ENCODE measurements around the gene ANAPC15.
A peak's percentile ranks its signal among the peaks of the same experiment; 100 is the strongest.

Gene ANAPC15

DNA sequence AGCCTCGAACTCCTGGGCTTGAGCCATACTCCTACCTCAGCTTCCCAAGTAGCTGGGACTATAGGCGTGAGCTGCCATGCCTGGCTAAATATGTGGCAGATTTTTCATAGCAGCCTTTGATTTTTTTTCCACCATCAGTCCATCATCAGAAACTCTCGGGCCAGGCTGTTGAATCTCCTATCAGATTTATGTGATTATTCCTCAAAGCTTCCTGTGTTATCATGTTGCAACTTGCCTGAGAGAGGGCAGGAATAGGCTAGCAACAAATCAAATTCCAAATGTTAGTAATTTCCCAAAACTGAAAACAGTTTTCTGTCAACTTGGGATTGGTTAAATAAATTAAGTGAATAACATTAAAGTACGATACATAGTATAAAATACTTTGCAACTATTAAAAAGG is 28.4 kb downstream of the ANAPC15 start:
- no peak for DNase-seq

DNA sequence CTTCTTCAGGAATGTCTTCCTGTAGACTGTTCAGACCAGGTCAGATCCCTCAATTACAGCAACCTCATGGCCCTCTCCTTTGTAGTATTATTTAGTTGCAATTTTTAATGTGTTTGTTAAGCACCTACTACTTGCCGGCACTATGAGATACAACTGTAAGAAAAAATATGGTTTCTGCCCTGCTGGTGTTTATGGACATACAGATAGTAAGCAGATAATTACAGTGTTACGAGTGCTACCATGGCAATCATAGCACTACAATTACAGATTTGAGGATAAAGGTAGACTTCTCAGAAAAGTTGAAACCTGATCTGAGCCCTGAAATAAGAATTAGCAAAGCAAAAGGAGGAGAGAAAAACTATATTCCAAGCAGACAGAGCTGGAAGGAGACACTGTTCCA is 29.1 kb downstream of the ANAPC15 start:
- DNase-seq = no peak

GRCh38 chr11:72081821-72082453 is 30.6 kb downstream of the ANAPC15 start:
- no peak for DNase-seq

GRCh38 chr11:72081184-72081644 is 31.3 kb downstream of the ANAPC15 start:
- no peak for DNase-seq

DNA sequence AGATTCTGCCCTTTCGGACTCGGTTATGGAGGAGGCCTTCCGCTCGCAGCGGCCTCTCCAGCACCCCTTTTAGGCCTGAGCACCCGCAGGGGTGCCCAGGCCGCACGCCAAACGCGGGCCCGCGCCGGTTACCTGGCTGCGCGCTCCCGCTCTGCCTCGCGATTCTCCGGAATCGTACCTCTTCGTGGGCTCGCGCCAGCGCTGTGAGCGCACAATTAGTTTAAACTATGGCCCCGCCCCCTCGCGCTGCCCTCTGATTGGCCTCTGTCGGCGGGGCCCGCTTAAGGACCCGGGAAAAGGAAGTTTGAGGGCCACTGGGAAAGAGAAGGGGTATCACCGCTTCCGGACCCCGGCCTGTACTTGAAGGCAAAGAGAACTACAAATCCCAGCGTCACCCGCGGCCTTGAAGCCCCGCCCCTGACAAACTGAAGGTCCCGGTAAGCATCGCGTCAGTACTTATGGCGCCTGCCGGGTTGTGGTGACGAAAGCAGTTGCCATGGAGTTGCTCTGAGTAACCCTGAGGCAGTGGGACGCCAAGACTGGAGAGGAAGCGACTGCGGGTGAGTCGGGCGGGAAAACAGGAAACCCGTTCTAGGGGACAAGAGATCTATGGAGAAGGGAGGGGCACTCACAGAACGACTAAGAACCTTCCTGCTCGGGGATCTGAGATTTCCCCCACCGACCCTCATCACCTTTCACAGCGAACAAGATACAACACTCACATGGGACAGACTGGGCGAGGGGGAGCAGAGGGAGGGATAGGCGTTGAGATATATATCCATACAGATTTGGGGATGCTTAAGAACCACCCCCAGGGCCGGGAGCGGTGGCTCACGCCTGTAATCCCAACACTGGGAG is 31.9 kb downstream of the ANAPC15 start, which contains the start of the genes LRRC51 and NUMA1:
TSS of gene LRRC51 (plus strand) at position 525 of the 858 bp plus-strand sequence. CDS start 8,234 bp downstream, outside the sequence.
TSS of gene NUMA1 (minus strand) at position 217 of the 858 bp plus-strand sequence. CDS start 44,599 bp downstream, outside the sequence.
- DNase-seq = peak; percentile 99

DNA sequence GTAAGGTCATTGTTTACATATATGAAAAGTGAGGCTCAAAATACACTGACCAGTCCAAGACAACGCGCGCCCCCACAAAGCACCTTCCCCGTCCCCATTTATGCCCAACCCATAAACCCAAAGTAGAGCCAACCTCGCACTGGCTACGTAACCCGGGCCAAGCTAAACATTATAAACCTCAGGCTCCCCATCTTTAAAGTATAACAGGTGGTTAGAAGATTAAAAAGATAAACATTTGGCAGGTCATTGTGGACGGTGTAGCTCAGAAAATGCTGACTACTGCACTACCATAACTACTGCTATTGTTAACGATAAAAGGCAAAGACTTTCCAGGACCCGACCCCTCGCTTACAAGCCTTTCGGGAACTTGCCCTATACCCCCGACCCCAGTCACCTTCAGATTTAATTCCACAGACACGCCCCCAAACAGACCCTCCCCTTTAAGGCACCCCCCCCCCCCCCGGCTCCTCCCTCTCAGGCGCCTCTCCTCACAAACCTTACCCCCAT is 32.6 kb downstream of the ANAPC15 start:
- DNase-seq = no peak

DNA sequence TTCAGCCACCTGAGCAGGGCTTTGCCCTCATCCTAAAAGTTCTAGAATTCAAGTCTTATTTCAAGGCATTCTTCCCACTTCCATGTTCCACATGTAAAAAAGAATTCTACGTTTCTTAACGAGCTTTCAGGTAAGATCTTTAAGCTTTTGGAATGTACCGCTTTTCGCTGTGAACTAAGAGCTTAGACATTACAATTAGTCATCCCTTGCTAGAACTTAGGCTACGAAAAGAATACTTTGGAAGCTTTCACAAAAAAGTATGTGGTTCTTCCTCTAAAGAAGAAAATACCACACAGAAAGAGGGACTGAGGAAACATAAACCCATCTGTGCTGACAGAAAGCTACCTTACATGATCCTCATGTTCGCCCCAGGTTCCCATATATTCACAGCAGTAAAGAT is 34.0 kb downstream of the ANAPC15 start:
- DNase-seq = no peak

- DNase-seq = no peak
Observed at GRCh38 chr11:72075756-72076155, 36.7 kb downstream of the ANAPC15 start.

DNA sequence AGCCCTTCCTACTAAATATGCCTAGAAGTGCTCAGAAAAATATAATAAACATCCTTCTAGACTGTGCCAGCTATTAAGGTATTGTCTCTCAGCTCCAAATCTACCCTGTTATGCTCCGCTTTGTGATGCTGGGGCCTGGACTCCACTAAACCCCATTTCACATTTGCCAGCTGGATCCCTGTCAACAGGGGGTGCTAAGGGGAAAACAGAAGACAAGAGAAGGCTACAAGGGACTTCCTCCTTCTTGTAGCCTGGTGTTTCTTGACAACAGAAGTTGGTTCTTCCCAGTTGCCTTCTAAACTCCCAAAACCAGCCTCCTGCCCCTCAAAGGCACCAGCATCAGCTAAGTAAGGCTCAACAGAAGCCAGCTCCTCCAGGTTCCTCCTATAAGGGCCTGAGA is 37.4 kb downstream of the ANAPC15 start:
- no peak for DNase-seq

DNA sequence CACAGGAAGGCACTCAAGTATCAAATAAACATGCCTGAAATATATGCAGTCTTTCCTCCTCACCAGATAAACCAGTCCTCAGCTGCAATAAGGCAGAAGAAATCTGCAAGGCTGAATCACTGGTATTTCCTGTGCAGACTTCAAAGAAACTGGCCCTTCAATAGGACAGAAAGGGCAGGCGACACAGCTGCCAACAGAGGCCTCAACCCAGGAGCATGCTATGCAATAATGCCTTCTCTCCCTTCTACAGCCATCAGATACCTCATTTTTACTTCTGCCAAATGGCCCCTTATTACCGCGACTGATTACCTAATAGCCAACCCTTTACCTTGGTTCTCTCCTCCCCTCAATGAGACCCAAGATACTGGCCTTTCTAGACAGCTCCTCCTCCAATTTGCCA is 40.1 kb downstream of the ANAPC15 start:
- no peak for DNase-seq

DNA sequence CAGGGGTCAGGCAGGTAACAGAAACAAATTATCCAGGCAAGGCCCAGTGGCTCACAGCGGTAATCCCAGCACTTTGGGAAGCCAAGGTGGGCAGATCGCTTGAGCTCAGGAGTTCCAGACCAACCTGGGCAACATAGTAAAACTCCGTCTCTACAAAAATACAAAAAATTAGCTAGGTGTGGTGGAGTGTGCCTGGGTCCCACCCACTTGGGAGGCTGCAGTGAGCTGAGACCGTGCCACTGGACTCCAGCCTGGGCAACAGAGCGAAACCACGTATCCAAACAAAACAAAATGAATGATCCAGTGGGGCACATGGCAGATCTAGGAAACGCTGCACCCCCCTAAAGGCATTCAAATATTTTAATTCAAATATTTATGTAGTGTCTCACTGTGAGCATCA is 42.0 kb downstream of the ANAPC15 start:
- no peak for DNase-seq

DNA sequence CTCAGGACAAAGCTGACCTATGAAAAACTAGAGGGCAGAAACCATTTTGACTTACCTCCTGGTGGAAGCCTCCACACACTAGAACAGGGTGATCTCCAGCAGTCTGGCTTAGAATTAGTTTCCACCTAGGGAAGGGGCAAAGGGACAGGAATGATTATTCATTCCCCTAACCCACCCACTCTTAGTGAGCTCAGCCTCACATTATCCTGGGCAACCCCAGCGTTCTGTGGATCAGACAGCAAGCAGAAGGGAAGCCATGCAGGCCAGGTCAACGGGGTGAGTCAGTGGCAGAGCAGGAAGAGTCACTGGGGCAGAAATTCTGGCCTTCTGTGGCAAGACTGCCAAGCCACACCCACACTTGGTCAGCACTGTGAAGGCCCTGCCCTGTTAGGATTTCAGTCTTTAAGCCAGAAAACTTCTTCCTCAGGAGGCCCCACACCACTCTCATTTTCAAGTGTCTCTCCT is 42.7 kb downstream of the ANAPC15 start:
- no peak for DNase-seq

DNA sequence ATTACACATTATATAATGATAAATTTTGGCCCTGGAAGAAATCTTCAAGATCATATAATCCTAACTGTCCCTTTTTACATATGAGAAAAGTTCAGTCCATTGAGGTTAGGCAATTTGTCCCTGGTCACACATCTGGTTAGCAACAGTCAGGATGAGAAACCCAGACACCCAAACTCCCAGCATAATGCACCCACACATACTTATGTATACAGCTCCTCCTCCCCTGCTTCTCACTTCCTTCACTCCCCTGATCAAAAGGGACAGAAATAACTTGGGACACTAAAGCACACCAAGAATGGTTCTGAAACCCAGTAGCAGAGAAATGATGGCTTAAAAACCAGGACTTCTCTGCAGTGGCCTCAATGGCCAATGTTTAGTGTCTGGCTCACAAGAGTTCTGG is 43.3 kb downstream of the ANAPC15 start:
- no peak for DNase-seq

- DNase-seq = no peak
Observed at GRCh38 chr11:72067676-72068075, 44.8 kb downstream of the ANAPC15 start.

- DNase-seq = no peak
Observed at GRCh38 chr11:72067266-72067665, 45.2 kb downstream of the ANAPC15 start.

DNA sequence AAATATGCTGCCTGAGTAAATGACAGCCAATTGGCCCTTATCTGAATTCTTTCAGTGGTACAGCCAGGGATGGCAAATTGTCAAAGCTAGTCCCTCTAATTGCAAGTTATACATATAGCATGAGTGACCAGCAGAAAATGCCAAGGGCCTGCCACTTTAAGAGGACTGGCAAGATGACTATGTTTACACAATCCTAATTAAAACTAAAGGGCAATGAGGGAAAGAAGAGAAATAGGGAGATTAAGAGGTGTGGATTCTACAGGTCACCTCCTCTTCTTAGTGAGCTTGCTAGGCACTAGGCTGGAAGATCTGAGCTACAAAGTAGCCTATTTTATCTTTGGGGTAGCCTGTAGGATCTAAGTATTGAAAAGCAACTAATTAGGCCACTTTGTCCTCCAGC is 45.6 kb downstream of the ANAPC15 start:
- no peak for DNase-seq

GRCh38 chr11:72061739-72062396 is 50.6 kb downstream of the ANAPC15 start:
- DNase-seq = no peak

Data from activated effector memory CD4-positive, alpha-beta T cell treated with Interleukin-2 at 50 U/mL for 16 hours (primary cell).